Nephron progenitor cell (in vitro differentiated cells): ENCODE results near the gene KIF1A.

Source experiments
- DNase-seq: peaks from one replicate; pipeline ENCODE4 v3.0.0; 2021
- H3K27ac Mint-ChIP-seq: 2 replicates; pipeline ENCODE4 v1.8.0; 2021; ENCODE audit warnings: mild to moderate bottlenecking, moderate library complexity, mixed read lengths
- H3K27me3 Mint-ChIP-seq: 2 replicates; pipeline ENCODE4 v1.8.0; 2021; ENCODE audit warnings: mild to moderate bottlenecking, low read depth, mixed read lengths; ENCODE audit not compliant: poor library complexity
- H3K36me3 Mint-ChIP-seq: 2 replicates; pipeline ENCODE4 v1.8.0; 2021; ENCODE audit warnings: low read depth, mixed read lengths
- H3K4me1 Mint-ChIP-seq: 2 replicates; pipeline ENCODE4 v1.8.0; 2021; ENCODE audit warnings: mixed read lengths
- H3K4me3 Mint-ChIP-seq: 2 replicates; pipeline ENCODE4 v1.8.0; 2021; ENCODE audit warnings: mild to moderate bottlenecking, moderate library complexity, mixed read lengths
- H3K9me3 Mint-ChIP-seq: 2 replicates; pipeline ENCODE4 v1.8.0; 2021; ENCODE audit warnings: mild to moderate bottlenecking, moderate library complexity, mixed read lengths
- TF ChIP-seq, protein P1 (sequence below): fragments of 200-600 bp; sonication (generic); IDR thresholded peaks from 2 replicates; pipeline ENCODE4 v1.5.0; 2021; ENCODE audit warnings: antibody characterized with exemption

Gene KIF1A

DNA sequence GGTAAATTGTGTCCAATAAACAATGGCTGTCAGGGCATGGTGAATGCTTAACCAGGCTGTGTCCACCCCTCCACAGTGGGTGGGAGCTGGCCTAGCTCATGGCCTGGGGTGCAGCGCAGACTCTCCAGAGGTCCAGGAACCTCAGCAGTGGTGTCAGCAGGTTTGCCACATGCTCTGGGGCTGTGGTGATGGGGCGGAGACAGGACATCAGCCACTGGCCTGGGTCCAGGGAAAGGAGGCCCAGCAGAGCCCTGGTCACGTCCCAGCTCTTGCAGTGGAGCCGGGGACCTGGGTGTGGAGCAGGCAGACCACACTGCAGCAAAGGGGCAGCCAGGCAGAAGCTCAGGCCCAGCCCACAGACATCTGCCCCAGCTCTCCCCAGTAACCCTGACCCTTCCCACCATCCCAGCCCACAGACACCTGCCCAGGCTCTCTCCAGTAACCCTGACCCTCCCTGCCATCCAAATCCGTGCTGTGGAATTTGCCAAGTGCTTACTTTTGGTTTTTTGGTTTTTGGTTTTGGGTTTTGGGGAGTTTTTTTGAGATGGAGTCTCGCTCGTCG is 13.8 kb upstream of the KIF1A start:
- no peak for DNase-seq
- H3K36me3 Mint-ChIP-seq, result no peaks in the 10 kb centered on the region
- TF ChIP-seq, protein P1, sequence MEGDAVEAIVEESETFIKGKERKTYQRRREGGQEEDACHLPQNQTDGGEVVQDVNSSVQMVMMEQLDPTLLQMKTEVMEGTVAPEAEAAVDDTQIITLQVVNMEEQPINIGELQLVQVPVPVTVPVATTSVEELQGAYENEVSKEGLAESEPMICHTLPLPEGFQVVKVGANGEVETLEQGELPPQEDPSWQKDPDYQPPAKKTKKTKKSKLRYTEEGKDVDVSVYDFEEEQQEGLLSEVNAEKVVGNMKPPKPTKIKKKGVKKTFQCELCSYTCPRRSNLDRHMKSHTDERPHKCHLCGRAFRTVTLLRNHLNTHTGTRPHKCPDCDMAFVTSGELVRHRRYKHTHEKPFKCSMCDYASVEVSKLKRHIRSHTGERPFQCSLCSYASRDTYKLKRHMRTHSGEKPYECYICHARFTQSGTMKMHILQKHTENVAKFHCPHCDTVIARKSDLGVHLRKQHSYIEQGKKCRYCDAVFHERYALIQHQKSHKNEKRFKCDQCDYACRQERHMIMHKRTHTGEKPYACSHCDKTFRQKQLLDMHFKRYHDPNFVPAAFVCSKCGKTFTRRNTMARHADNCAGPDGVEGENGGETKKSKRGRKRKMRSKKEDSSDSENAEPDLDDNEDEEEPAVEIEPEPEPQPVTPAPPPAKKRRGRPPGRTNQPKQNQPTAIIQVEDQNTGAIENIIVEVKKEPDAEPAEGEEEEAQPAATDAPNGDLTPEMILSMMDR, result no peak
- H3K4me3 Mint-ChIP-seq, result no peak overlapping the region
- H3K4me1 Mint-ChIP-seq, result no peaks in the 10 kb centered on the region
- H3K27me3 Mint-ChIP-seq, result peaks cover 68% of the 10 kb centered on the region
- H3K9me3 Mint-ChIP-seq, result no peaks in the 10 kb centered on the region
- H3K27ac Mint-ChIP-seq, result no peak overlapping the region

DNA sequence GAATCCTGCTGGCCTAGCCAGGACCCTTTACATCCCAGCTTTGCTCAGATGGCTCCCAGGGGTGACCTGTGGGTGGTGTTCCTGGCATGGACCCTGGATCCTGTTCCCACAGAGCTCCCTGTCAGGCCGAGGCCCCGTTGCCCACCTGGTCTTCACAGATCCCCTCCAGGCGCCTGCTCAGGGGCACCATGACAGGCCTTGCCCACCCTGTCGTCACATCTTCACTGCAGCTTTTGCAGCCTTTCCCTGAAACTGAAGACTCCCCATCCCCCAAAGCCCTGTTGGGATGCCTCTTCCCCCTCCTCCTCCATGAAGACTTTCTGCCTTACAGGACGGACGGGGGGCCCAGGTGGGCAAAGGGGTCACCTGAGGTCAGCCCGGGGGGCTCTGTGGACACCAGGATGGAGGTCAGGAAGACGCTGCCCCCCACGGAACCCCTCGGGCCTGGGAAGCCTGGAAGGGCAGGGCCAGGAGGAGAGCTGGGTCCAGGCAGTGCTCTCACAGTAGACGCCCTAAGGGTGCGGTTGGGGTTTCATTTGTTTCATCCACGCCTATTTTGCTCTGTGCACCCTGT is 13.0 kb upstream of the KIF1A start:
- Mint-ChIP-seq H3K27me3 (peaks cover 71% of the 10 kb centered on the region), H3K4me1 (no peaks in the 10 kb centered on the region), H3K4me3 (no peak overlapping the region), H3K9me3 (no peaks in the 10 kb centered on the region), H3K36me3 (no peaks in the 10 kb centered on the region), H3K27ac (no peak overlapping the region)
- TF ChIP-seq, protein P1, result no peak
- DNase-seq, result no peak

DNA sequence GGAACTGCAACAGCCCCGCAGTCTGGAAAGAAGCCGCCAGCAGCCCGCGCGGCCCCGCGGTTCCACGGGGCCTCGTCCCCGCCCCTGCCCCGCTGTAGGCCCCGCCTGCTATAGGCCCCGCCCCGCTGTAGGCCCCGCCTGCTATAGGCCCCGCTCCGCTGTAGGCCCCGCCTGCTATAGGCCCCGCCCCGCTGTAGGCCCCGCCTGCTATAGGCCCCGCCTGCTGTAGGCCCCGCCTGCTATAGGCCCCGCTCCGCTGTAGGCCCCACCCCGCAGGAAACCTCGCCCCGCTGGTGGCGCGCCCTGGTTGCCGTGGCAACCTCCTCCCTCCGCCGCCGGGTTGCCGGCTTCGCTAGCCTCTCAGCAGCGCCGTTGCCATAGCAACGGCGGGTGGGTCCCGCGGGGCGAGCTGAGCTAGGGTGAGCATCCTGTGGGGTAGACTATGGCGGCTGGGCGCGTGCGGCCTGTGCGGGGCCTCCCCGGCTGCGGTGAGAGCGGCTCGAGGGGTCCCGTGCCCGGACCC is 12.2 kb upstream of the KIF1A start:
- Mint-ChIP-seq H3K4me3 (no peak overlapping the region), H3K27me3 (peaks cover 71% of the 10 kb centered on the region), H3K9me3 (no peaks in the 10 kb centered on the region), H3K27ac (no peak overlapping the region), H3K36me3 (no peaks in the 10 kb centered on the region), H3K4me1 (no peaks in the 10 kb centered on the region)
- DNase-seq, result peak; percentile 98
- TF ChIP-seq, protein P1, result no peak

DNA sequence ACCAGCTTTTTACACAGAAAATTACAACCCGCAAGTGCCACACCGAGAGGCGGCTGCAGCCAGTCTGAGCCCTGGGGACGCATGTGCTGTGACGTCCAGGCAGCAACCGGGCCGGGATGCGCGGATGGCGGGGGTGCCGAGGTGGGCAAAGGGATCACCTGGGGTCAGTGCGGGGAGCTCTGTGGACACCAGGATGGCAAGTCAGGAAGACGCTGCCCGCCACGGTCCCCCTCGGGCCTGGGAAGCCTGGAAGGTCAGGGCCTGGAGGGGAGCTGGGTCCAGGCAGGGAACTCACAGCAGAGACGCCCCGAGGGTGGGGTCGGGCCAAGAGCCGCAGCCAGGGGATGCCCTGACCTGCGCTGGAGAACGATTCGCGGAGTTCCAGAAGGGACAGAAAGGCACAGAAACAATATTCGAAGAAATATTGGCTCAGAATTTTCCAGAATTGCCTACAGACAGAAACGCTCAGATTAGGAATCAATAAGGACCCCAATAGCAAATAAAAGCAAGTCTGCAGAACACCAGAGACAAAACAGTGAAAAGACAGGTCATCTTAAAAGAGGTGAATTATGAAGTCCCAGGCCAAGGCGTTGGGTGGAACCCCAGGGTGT is 11.7 kb upstream of the KIF1A start:
- Mint-ChIP-seq H3K36me3 (no peaks in the 10 kb centered on the region), H3K27me3 (peaks cover 71% of the 10 kb centered on the region), H3K4me1 (no peaks in the 10 kb centered on the region), H3K9me3 (no peaks in the 10 kb centered on the region), H3K4me3 (peak overlapping the region; percentile 70), H3K27ac (no peak overlapping the region)
- TF ChIP-seq, protein P1, result no peak
- DNase-seq, result peak; percentile 33

DNA sequence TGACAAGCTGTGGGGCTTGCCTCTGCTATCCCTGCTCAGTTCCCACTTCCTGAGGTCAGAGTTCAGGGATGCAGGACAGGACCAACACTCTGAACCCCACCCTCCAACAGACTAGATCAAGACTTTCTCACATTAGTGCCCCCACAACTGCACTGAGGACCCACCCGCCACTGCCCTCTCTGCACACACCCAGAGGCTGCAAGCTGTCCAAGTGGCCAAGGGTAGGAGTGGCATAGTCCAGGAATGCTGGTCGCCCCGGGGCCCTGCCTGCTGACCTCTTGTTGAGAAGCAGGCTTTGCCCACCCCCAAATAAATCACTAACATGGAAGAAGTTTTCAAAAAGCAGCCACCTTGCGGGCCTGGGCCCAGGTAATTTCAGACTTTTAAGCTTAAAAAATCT is 5.5 kb upstream of the KIF1A start:
- no peaks in the 10 kb centered on the region for H3K36me3 Mint-ChIP-seq
- TF ChIP-seq, protein P1, result no peak
- peaks cover 100% of the 10 kb centered on the region for H3K27me3 Mint-ChIP-seq
- peaks cover 5% of the 10 kb centered on the region for H3K4me1 Mint-ChIP-seq
- H3K27ac Mint-ChIP-seq, result no peak overlapping the region
- H3K4me3 Mint-ChIP-seq, result no peak overlapping the region
- peaks cover 19% of the 10 kb centered on the region for H3K9me3 Mint-ChIP-seq
- no peak for DNase-seq
